ENCODE data around the gene MAPK10.

DNA sequence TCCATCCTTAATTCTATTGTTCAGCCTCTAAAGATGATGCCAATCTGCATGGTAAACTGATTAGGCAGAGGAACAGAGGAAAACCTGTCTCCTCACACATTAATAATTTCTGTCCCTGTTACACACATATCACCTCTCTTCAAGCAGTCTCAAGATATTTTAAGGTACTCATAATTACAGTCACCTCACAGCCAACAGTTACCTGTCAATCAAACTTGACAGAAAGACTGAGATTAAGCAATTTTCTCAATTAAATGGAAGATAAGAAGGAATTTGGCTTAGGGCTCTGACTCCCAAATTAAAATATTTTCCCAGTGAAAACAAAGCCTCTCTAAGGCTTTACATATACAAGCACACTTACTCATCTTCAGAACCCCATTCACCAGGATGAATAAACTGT, 85.2 kb downstream of the MAPK10 start:
- no peak for TF ChIP-seq POLR2A (IDR thresholded peaks at IDR 0.05)
- TF ChIP-seq, protein P1, sequence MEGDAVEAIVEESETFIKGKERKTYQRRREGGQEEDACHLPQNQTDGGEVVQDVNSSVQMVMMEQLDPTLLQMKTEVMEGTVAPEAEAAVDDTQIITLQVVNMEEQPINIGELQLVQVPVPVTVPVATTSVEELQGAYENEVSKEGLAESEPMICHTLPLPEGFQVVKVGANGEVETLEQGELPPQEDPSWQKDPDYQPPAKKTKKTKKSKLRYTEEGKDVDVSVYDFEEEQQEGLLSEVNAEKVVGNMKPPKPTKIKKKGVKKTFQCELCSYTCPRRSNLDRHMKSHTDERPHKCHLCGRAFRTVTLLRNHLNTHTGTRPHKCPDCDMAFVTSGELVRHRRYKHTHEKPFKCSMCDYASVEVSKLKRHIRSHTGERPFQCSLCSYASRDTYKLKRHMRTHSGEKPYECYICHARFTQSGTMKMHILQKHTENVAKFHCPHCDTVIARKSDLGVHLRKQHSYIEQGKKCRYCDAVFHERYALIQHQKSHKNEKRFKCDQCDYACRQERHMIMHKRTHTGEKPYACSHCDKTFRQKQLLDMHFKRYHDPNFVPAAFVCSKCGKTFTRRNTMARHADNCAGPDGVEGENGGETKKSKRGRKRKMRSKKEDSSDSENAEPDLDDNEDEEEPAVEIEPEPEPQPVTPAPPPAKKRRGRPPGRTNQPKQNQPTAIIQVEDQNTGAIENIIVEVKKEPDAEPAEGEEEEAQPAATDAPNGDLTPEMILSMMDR (IDR thresholded peaks at IDR 0.05), result no peak
